Prostate gland (tissue), 2 donors: ENCODE results near the gene NUDT22.

Experiments
- CTCF ChIP-seq, 4 experiments: fragments of 200-600 bp in 2 of 4; fragments of 450-650 bp in 2 of 4; sonication (generic) in 2 of 4; IDR thresholded peaks; 1 replicate in 3 of 4; 2 replicates in 1 of 4; pipeline ENCODE4 v1.5.1; 2016 to 2019; ENCODE audit warnings: antibody characterized with exemption in 4 of 4, mild to moderate bottlenecking in 2 of 4, moderate library complexity in 2 of 4
- POLR2A ChIP-seq: fragments of 450-650 bp; IDR thresholded peaks from one replicate; pipeline ENCODE4 v1.6.1; 2016; ENCODE audit warnings: antibody characterized with exemption, mild to moderate bottlenecking
- POLR2AphosphoS5 ChIP-seq: sonication (generic); formaldehyde crosslinking; IDR thresholded peaks from one replicate; pipeline ENCODE4 v1.6.1; 2017; ENCODE audit warnings: antibody characterized with exemption

- TF ChIP-seq CTCF (IDR thresholded peaks at IDR 0.05), result no peak
- no peak for TF ChIP-seq POLR2AphosphoS5
- TF ChIP-seq POLR2A, result no peak
These were observed 9.2 kb upstream of the NUDT22 start for GRCh38 chr11:64216879-64217278.
